ENCODE measurements around the gene MAP3K13.

DNA sequence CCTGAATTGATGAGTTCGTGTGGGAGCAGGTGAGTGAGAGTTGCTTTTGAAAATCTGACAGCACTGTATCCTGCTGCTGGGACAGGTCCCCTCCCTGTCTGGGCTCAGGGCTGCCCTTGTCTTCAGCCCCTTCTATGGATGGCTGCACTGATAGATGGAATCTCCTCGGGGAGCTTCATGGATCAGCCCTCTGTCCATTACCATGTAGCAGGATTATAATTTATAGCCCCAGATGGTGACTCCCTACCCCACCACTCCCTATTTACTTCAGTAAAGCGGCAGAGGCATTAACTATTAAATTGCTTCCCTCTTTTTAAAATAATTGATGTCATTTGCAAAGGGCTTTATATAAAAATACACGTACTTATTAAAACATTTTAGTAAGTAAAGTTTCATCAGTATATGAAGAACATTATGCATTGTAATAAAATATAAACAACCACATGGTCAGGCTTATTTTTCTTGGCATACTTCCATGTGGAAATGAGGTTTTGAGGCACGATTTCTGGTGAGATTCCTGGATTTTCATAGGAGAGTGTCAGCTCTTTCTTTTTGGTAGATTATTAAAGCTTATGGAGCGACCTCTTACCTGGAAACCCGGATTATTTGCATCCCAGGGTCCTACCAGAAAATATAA is 38.5 kb downstream of the MAP3K13 start:
- TF ChIP-seq, protein P1, sequence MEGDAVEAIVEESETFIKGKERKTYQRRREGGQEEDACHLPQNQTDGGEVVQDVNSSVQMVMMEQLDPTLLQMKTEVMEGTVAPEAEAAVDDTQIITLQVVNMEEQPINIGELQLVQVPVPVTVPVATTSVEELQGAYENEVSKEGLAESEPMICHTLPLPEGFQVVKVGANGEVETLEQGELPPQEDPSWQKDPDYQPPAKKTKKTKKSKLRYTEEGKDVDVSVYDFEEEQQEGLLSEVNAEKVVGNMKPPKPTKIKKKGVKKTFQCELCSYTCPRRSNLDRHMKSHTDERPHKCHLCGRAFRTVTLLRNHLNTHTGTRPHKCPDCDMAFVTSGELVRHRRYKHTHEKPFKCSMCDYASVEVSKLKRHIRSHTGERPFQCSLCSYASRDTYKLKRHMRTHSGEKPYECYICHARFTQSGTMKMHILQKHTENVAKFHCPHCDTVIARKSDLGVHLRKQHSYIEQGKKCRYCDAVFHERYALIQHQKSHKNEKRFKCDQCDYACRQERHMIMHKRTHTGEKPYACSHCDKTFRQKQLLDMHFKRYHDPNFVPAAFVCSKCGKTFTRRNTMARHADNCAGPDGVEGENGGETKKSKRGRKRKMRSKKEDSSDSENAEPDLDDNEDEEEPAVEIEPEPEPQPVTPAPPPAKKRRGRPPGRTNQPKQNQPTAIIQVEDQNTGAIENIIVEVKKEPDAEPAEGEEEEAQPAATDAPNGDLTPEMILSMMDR (IDR thresholded peaks at IDR 0.05), result no peak
- TF ChIP-seq POLR2AphosphoS5 (IDR thresholded peaks at IDR 0.05), result no peak
- no peak for TF ChIP-seq EP300 (IDR thresholded peaks at IDR 0.05)

Data from esophagus muscularis mucosa (tissue), 4 donors.